Mucosa of descending colon (tissue), 3 donors: ENCODE measurements around the gene RALGPS2. TPM values are rescaled to one million over a fixed set of nuclear protein-coding genes. Genes with fewer than 3 reads are reported as not detected.

ENCODE experiments used
- ATAC-seq: fragments of 200-7000 bp; cut with Tn5 transposase; one replicate; pipeline ENCODE4 v1.9.1; 2020; ENCODE audit warnings: mild to moderate bottlenecking, moderate library complexity
- DNase-seq, 3 donors: peaks; one replicate each; pipeline ENCODE4 v3.0.0-alpha.2; 2020
- H3K36me3 ChIP-seq: fragments of 200-600 bp; one replicate; pipeline ENCODE4 v1.8.0; 2021; ENCODE audit warnings: low read depth, mild to moderate bottlenecking
- H3K4me1 ChIP-seq: fragments of 200-600 bp; one replicate; pipeline ENCODE4 v1.8.0; 2021; ENCODE audit warnings: low read depth, mild to moderate bottlenecking
- H3K4me3 ChIP-seq: fragments of 200-600 bp; one replicate; pipeline ENCODE4 v1.8.0; 2021; ENCODE audit warnings: mild to moderate bottlenecking
- H3K9me3 ChIP-seq: fragments of 200-600 bp; one replicate; pipeline ENCODE4 v1.8.0; 2021; ENCODE audit warnings: mild to moderate bottlenecking
- CTCF ChIP-seq: fragments of 200-600 bp; IDR thresholded peaks from one replicate; pipeline ENCODE4 v1.8.0; 2022; ENCODE audit warnings: antibody characterized with exemption, mild to moderate bottlenecking
- intact Hi-C, 2 donors: fragments of 100-400 bp; cut with DNase I in 1 of 2; cut with micrococcal nuclease in 1 of 2; formaldehyde crosslinking; loops; one replicate each; pipeline versions ENCODE4 v1.11.0 to v1.11.1; 2022; cut with DNase I, micrococcal nuclease
- total RNA-seq, 3 donors: library from RNA; stranded (reverse); fragmentation: NEBNext Ultra II Directional in 2 of 3; extraction: Animal tissue kit (Norgen Biotek cat#: 25700) in 2 of 3; gene quantifications; one replicate each; pipeline versions ENCODE4 v1.2.1 to v1.2.4, GENCODE V29; 2021 to 2023
- donor health status: DM: no; HTN: no; CAD: no; lungs with moderate emphysema.
- donor health status: DM: no; HTN: no; CAD: no.
- donor health status: DM: no; HTN: yes; CAD: no.

The RALGPS2 gene
- total RNA-seq, 3 donors from 2014 or later, result 25.9 to 49.9 (median 36.4) TPM

- TF ChIP-seq CTCF, result no peak
- DNase-seq, result no peak
- Histone ChIP-seq H3K36me3 (no peaks in the 10 kb centered on the region), H3K9me3 (no peaks in the 10 kb centered on the region), H3K4me3 (no peak overlapping the region), H3K4me1 (no peaks in the 10 kb centered on the region)
- intact Hi-C loops, result no loop called here
- ATAC-seq, result no peak
These were observed 56.7 kb downstream of the RALGPS2 start for GRCh38 chr1:178781533-178782330.

GRCh38 chr1:178784131-178784536, 59.1 kb downstream of the RALGPS2 start:
- Histone ChIP-seq H3K4me3 (no peak overlapping the region), H3K36me3 (no peaks in the 10 kb centered on the region), H3K9me3 (no peaks in the 10 kb centered on the region), H3K4me1 (no peaks in the 10 kb centered on the region)
- ATAC-seq, result no peak
- no peak for TF ChIP-seq CTCF
- DNase-seq, result no peak
- intact Hi-C loops, result no loop called here

GRCh38 chr1:178792394-178792793, 67.3 kb downstream of the RALGPS2 start:
- DNase-seq (no peak), ATAC-seq (no peak)
- no peak for TF ChIP-seq CTCF
- intact Hi-C loops, result no loop called here
- Histone ChIP-seq H3K4me3 (no peak overlapping the region), H3K9me3 (no peaks in the 10 kb centered on the region), H3K4me1 (no peaks in the 10 kb centered on the region), H3K36me3 (no peaks in the 10 kb centered on the region)

GRCh38 chr1:178796013-178796412, 71.0 kb downstream of the RALGPS2 start:
- intact Hi-C loops, result no loop called here
- no peak for TF ChIP-seq CTCF
- H3K36me3 ChIP-seq, result no peaks in the 10 kb centered on the region
- no peak for DNase-seq
- no peak overlapping the region for H3K4me3 ChIP-seq
- no peaks in the 10 kb centered on the region for H3K4me1 ChIP-seq
- H3K9me3 ChIP-seq, result no peaks in the 10 kb centered on the region
- no peak for ATAC-seq

- Histone ChIP-seq H3K9me3 (no peaks in the 10 kb centered on the region), H3K4me1 (no peaks in the 10 kb centered on the region), H3K4me3 (no peak overlapping the region), H3K36me3 (no peaks in the 10 kb centered on the region)
- no peak for TF ChIP-seq CTCF
- DNase-seq (no peak), ATAC-seq (no peak)
- intact Hi-C loops, result no loop called here
These were observed 72.5 kb downstream of the RALGPS2 start for GRCh38 chr1:178797590-178797989.
